NCI-H82 (cell line): Measurements from ENCODE around the gene CEBPZ.
A peak's percentile ranks its signal among the peaks of the same experiment; 100 is the strongest.

Experiments used
- DNase-seq: peaks from one replicate; lab custom pipeline; 2025; lab: John Stamatoyannopoulos, UW

Gene CEBPZ

DNA sequence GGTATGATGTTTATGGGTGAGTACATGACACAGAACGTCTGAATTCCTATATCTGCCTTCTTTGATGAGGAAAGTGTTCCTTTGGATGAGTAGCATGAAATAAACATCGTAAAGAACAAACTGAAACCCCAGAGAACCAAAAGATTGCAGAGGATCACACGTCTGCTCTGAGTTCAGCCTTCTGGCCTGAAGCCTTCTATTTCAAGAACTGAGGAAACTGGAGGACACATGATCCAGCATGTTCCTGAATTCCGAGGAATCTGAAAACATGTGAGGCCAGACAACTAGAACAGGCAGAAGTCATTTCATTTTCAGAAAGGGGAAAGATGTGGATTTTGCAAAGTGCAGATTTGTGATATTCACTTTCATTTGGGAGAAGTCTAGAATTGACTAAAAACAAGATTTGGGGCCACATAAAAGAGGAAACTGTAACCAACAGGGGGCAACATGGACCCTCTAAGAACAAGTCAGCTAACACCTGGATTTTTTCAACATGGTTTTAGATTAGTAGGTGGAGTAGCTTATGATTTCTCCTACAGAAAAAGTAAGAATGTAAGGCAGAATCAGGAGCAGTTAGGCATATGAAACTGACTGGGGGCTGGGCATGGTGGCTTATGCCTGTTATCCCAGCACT, 51.3 kb downstream of the CEBPZ start:
- DNase-seq = no peak

GRCh38 chr2:37173741-37174140, 57.7 kb downstream of the CEBPZ start:
- DNase-seq = peak; percentile 65

- DNase-seq = no peak
Measured at GRCh38 chr2:37171624-37171950, 59.8 kb downstream of the CEBPZ start.

GRCh38 chr2:37168217-37168981, 63.0 kb downstream of the CEBPZ start:
- DNase-seq = peak; percentile 69

DNA sequence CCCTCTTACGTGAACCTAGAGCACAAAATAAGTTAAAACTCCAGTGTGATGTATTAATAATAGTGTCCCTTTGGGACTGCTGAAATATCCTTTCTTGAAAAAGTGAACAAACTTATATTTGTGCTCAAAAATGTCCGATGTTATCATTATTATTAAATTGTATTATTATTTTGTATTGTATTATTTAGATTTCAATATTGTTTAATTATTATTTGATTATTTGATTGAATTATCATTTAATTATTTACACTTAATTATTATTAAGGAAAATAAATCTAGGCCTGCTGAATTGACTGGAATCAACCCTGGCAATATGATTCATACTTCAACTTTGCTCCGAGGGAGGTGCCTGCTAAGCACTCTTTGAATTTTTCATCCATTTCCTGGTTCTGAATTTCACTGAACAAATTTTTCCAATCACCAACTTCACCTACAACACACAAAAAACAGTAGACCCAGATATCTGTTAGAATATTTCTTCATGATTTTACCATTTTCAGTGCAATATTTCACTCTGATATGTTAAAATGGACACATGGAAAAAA, 63.7 kb downstream of the CEBPZ start:
- DNase-seq = no peak

GRCh38 chr2:37164757-37165156, 66.6 kb downstream of the CEBPZ start:
- DNase-seq = no peak

DNA sequence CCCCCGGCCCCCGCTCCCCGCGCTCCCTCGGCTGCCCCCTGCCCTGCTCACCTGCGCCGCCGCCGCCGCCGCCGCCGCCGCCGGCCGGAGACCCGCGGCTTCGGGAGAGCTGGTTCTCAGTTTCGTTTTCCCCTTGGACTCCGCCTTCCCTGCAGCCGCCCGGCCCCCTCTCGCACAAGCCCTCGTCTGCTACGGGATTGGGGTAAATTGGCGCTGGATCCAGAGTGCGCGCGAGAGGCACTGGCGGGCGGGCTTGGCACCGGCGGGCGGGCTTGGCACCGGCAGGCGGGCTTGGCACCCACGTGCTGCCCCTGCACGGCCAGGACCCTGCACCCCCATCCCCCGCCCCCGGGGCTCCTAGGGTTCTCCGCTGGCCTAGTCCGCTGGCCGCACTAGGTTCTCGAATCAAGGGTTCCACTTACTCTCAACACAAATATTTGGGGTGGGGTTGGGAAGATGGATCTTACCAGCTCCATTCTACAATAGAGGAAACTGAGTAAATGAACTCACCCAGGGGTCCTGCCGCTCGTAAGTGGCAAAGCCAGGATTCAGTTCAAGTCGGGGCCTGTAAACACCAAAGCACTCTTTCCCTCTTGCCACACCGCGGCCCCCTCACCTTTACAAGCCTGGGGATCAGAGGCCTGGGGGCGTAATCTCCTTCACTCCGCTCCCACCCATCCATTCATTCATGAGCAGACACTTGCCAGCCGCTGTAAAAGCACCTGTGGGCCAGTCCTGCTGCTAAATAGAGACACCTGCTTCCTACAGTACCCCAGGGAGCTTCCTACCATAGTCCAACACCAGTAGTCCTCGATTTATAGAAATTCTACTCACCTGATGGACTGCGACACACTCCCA, 74.3 kb downstream of the CEBPZ start, which contains the start of gene EIF2AK2:
Gene EIF2AK2, minus strand, starts transcription at position 124 of the 858 bp plus-strand sequence. CDS start 9,174 bp downstream, outside the sequence.
- DNase-seq = peak; percentile 81

DNA sequence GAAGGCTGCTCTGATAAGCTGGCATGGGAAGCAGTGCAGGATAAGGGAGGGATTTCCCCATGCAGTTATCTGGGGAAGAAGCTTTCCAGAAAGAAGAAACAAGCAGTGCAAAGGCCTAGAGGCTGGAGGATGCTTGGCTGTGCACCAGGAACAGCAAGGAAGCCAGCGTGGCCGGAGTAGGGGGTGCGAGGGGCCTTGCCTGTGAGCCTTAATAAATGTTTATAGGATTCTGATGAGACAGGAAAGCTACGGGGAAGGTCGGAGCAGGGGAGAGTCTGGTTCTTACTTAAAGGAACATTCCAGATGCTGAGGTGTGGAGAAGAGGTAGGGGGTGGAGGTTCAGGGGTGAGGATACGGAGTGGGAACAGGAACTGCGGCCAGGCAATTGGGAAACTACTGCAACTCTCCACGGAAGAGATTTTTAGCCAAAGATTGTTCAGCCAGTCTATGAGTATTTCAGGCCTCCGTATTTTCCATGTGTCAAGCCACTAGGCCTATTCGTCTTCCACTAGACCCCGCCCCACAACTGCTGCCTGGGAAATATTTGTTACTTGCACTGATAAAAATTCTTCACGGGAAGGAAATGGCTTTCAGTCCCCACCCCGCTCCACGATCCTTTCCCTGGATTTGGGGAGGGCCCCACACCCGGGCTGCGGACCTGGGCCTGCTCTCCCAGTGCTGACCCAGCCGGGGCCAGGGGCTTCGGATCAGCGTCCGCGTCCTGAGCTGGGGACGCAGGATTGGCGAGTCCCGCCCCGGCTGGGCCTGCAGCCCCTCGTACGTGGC, 75.1 kb downstream of the CEBPZ start:
- DNase-seq = peak; percentile 64

DNA sequence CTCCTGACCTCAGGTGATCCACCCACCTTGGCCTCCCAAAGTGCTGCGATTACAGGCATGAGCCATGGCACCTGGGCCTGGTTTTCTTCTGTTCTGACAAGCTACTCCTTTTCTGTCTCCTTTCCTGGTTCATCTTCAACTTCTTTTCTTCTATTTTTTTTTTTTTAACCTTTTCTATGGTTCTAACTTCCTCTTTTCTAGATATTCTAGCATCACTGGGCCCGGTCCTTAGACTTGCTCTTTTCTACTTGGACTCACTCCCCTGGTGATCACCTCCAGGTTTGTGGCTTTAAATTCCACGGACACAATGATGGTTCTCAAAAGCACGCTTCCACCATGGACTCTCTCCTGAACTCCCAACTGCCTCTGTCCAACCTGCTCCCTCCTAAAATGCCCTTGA, 76.6 kb downstream of the CEBPZ start:
- no peak for DNase-seq

GRCh38 chr2:37153224-37153623, 78.2 kb downstream of the CEBPZ start:
- no peak for DNase-seq
